ENCODE data around the gene GDF10. TPM values are rescaled to one million over a fixed set of nuclear protein-coding genes. Genes with fewer than 3 reads are reported as not detected.

The GDF10 gene
- total and polyA plus RNA-seq, 2 of the 13 experiments (the other 11 are each of a cell fraction or from before 2014, with no cell fraction given): 0.03 TPM; not detected in 1

DNA sequence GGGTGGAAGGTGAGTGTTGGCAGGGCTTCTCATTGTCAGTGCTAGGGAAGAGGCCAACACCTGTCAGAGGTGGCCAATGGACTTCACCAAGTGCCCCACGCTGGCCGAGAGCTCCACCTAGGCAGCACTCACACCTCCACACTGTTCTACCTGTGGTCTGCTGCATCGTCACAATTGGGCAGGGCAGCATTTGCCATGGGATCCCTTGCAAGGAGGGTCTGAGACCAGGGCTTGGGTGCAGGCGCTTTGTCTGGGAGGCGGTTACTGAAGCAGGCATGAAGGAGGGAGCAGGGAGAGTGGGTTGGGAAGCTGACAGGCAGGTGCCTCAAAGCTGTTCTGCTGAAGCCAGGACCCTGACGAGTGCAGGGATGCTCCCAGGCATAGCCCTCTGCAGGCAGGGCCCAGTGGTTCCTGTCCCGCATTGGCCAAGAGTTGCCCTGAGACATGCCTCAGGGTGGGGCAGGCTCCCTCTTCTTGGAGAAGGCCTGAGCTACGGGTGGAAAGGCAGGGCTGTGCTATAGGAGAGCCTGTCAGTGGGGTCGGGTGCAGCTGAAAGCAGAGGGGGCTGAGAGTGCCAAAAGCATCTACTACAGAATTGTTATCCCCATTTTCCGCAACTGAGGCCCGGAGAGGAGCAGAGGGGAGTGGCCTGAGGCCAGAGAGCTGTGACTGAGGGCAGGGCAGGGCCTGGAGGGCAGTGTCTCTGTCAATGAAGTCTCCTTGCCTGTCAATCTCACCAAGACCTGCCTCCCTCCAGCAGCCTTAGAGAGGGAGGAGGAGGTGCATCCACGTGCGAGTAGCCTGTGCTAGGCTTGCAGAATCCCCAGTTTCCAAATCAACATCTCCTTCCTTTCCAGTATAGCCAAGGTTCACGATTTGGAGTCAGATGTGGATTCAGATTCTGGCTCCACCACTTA, 52.2 kb downstream of the GDF10 start:
- in situ Hi-C loops (cut with HindIII; ENCODE audit: extremely low pct_ligation_motif_present, low pct_unique_long_range_greater_than_20kb): no loop called here
- Histone ChIP-seq H3K4me1 (ENCODE audit: insufficient read depth, low read length) (no peaks in the 10 kb centered on the region), H3K9ac (ENCODE audit: insufficient read depth, low read depth, low read length) (no peak overlapping the region), H3K4me3 (replicated peaks in 1 of 3; ENCODE audit: insufficient read depth in 1 of 3, low read depth in 2 of 3, low read length in 3 of 3) (no peak overlapping the region), H2AFZ (ENCODE audit: low read length) (no peak overlapping the region), H3K9me3 (ENCODE audit: low read length) (no peaks in the 10 kb centered on the region), H3K79me2 (ENCODE audit: insufficient read depth, low read length) (no peaks in the 10 kb centered on the region), H3K4me2 (ENCODE audit: low read depth, low read length) (no peak overlapping the region), H3K36me3 (replicated peaks in 1 of 2; ENCODE audit: control insufficient read depth in 1 of 2, insufficient read depth in 2 of 2, low read length in 2 of 2) (no peaks in the 10 kb centered on the region), H4K20me1 (ENCODE audit: insufficient read depth, low read length) (no peaks in the 10 kb centered on the region), H3K27me3 (ENCODE audit: control insufficient read depth in 1 of 2, insufficient read depth in 2 of 2, low read length in 2 of 2) (peaks cover 8 to 20% of the 10 kb centered on the region in 2 experiments; a peak in 3 of 5 replicates), H3K27ac (ENCODE audit: extremely low read length, insufficient read depth, low read length) (no peak overlapping the region)
- 11% methylated on average over 12 of the region's 14 CpGs for WGBS (ENCODE audit: low lambda C conversion rate)
- intact Hi-C loops (cut with micrococcal nuclease; ENCODE audit: unreplicated experiment): no loop called here
- FAIRE-seq (no peak), ATAC-seq (no peak), DNase-seq (ENCODE audit: low spot score) (no peak)
- no TSS peak for BruUV-seq (replicated peaks)
- POLR2A ChIA-PET: no interaction called here
- TF ChIP-seq MBNL3 (CRISPR knock-in tag; conservative IDR thresholded peaks at IDR 0.05) (no peak), NRL (CRISPR knock-in tag; IDR thresholded peaks at IDR 0.05; ENCODE audit: borderline replicate concordance) (no peak), KDM6A (CRISPR knock-in tag; IDR thresholded peaks at IDR 0.05; ENCODE audit: low read depth) (no peak), ZNF549 (CRISPR knock-in tag; IDR thresholded peaks at IDR 0.05) (no peak)
- CTCF ChIA-PET (ENCODE audit: low intra/inter-chr PET ratio, low total read pairs): no interaction called here

DNA sequence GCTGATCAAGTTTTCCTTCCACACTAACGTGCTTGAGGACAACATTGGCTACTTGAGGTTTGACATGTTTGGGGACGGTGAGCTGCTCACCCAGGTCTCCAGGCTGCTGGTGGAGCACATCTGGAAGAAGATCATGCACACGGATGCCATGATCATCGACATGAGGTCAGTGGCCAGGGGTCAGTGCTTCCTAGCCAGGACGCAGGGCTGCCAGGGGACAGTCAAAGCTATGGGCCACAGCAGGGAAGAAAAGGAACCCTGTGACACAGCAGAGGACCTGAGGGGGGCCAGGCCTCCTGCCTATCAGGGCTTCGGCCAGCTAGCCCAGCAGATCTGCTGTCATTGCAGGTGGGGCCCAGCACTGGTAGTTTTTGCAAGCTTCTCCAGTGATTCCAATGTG, 53.4 kb downstream of the GDF10 start:
- no peak for FAIRE-seq
- TF ChIP-seq HMGA1 (CRISPR knock-in tag; conservative IDR thresholded peaks at IDR 0.05): no peak
- TF ChIP-seq, protein P1, sequence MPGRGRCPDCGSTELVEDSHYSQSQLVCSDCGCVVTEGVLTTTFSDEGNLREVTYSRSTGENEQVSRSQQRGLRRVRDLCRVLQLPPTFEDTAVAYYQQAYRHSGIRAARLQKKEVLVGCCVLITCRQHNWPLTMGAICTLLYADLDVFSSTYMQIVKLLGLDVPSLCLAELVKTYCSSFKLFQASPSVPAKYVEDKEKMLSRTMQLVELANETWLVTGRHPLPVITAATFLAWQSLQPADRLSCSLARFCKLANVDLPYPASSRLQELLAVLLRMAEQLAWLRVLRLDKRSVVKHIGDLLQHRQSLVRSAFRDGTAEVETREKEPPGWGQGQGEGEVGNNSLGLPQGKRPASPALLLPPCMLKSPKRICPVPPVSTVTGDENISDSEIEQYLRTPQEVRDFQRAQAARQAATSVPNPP (CRISPR knock-in tag; IDR thresholded peaks at IDR 0.05): no peak
- TF ChIP-seq NR2F1 (CRISPR knock-in tag; IDR thresholded peaks at IDR 0.05): no peak
- TF ChIP-seq MEIS1 (CRISPR knock-in tag; IDR thresholded peaks at IDR 0.05; ENCODE audit: borderline replicate concordance): no peak
- TF ChIP-seq, protein P2, sequence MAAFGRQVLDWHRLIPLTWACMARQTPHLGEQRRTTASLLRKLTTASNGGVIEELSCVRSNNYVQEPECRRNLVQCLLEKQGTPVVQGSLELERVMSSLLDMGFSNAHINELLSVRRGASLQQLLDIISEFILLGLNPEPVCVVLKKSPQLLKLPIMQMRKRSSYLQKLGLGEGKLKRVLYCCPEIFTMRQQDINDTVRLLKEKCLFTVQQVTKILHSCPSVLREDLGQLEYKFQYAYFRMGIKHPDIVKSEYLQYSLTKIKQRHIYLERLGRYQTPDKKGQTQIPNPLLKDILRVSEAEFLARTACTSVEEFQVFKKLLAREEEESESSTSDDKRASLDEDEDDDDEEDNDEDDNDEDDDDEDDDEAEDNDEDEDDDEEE (CRISPR knock-in tag; IDR thresholded peaks at IDR 0.05): no peak
- TF ChIP-seq, protein P3, sequence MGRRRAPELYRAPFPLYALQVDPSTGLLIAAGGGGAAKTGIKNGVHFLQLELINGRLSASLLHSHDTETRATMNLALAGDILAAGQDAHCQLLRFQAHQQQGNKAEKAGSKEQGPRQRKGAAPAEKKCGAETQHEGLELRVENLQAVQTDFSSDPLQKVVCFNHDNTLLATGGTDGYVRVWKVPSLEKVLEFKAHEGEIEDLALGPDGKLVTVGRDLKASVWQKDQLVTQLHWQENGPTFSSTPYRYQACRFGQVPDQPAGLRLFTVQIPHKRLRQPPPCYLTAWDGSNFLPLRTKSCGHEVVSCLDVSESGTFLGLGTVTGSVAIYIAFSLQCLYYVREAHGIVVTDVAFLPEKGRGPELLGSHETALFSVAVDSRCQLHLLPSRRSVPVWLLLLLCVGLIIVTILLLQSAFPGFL (CRISPR knock-in tag; IDR thresholded peaks at IDR 0.05): no peak
- TF ChIP-seq, protein P4, sequence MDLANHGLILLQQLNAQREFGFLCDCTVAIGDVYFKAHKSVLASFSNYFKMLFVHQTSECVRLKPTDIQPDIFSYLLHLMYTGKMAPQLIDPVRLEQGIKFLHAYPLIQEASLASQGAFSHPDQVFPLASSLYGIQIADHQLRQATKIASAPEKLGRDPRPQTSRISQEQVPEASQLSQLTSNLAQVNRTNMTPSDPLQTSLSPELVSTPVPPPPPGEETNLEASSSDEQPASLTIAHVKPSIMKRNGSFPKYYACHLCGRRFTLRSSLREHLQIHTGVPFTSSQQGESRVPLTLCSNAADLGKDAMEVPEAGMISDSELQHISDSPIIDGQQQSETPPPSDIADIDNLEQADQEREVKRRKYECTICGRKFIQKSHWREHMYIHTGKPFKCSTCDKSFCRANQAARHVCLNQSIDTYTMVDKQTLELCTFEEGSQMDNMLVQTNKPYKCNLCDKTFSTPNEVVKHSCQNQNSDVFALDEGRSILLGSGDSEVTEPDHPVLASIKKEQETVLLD (CRISPR knock-in tag; IDR thresholded peaks at IDR 0.05; ENCODE audit: low read depth): no peak
- no peak for TF ChIP-seq SUZ12 (IDR thresholded peaks at IDR 0.05; ENCODE audit: low read depth, low read length)
- TF ChIP-seq PPARG (CRISPR knock-in tag; conservative IDR thresholded peaks at IDR 0.05): no peak

More for the DNA sequence above, 53.4 kb downstream of the GDF10 start:
- ChIA-PET CTCF (ENCODE audit: low intra/inter-chr PET ratio, low total read pairs) (no interaction called here), POLR2A (no interaction called here)
- DNase-seq (ENCODE audit: low spot score) (no peak), ATAC-seq (no peak)
- in situ Hi-C loops (cut with HindIII; ENCODE audit: extremely low pct_ligation_motif_present, low pct_unique_long_range_greater_than_20kb) (no loop called here), intact Hi-C loops (cut with micrococcal nuclease; ENCODE audit: unreplicated experiment) (no loop called here)
- Histone ChIP-seq H3K36me3 (replicated peaks in 1 of 2; ENCODE audit: control insufficient read depth in 1 of 2, insufficient read depth in 2 of 2, low read length in 2 of 2) (no peaks in the 10 kb centered on the region), H3K27me3 (ENCODE audit: control insufficient read depth in 1 of 2, insufficient read depth in 2 of 2, low read length in 2 of 2) (peaks cover 8 to 16% of the 10 kb centered on the region in 2 experiments; a peak in 3 of 5 replicates), H3K9ac (ENCODE audit: insufficient read depth, low read depth, low read length) (no peak overlapping the region), H3K4me1 (ENCODE audit: insufficient read depth, low read length) (no peaks in the 10 kb centered on the region), H4K20me1 (ENCODE audit: insufficient read depth, low read length) (no peaks in the 10 kb centered on the region), H2AFZ (ENCODE audit: low read length) (no peak overlapping the region), H3K79me2 (ENCODE audit: insufficient read depth, low read length) (no peaks in the 10 kb centered on the region), H3K9me3 (ENCODE audit: low read length) (no peaks in the 10 kb centered on the region), H3K4me3 (replicated peaks in 1 of 3; ENCODE audit: insufficient read depth in 1 of 3, low read depth in 2 of 3, low read length in 3 of 3) (no peak overlapping the region), H3K4me2 (ENCODE audit: low read depth, low read length) (no peak overlapping the region), H3K27ac (ENCODE audit: extremely low read length, insufficient read depth, low read length) (no peak overlapping the region)
- 26% methylated on average over 6 of the region's 6 CpGs for WGBS (ENCODE audit: low lambda C conversion rate)
- no TSS peak for BruUV-seq (replicated peaks)

Data from HepG2 (cell line).